GM18909 (cell line): Measurements from ENCODE around the gene ARFIP1.

Experiments
- ATAC-seq: cut with Tn5 transposase; IDR thresholded peaks from one replicate; pipeline ENCODE4 v1.9.1; 2021; ENCODE audit warnings: mild to moderate bottlenecking; ENCODE audit not compliant: unreplicated experiment, poor library complexity

Gene ARFIP1

GRCh38 chr4:152784490-152785350, 5.0 kb downstream of the ARFIP1 start:
- no peak for ATAC-seq

- ATAC-seq, result peak; percentile 63
These were observed 6.2 kb downstream of the ARFIP1 start for GRCh38 chr4:152785639-152786615.

DNA sequence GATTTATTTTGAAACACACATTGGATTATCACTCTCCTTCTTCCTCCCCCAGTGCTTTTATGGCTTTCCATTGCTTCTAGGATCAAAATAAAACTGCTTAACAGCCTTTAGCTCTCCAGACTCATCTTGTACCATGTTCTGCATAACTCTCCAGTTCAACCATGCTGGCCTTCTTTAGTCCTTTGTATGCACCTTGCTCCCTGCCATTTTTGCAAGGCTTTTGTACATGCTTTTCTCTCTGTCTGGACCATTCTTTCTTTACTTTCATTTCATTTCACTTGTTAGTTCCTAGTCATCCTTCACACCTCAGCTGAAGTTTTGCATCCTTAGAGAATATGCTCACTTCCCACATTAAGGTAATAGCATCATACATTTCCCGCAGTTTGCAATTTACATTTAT, 6.9 kb downstream of the ARFIP1 start:
- no peak for ATAC-seq

DNA sequence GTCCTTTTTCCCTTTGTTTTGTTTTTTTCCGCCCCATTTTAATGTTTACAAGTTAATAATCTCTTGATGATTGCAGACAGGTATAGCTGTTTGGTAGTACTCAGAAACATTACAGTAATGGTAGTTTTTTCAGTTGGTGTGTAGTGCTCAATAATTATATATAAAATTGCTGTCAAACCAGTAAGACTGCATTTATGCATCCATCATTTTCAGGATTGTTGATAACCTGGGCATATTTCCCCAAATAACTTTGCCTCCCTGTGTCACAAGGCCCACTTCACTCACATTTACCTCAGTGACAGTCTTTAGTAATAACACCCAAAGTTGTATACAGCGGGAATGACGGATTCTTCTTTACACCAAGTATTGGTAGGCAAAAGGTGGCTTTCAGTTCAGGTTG, 16.1 kb downstream of the ARFIP1 start:
- ATAC-seq, result no peak

- ATAC-seq, result no peak
These were observed 23.8 kb downstream of the ARFIP1 start for GRCh38 chr4:152803541-152803940.

DNA sequence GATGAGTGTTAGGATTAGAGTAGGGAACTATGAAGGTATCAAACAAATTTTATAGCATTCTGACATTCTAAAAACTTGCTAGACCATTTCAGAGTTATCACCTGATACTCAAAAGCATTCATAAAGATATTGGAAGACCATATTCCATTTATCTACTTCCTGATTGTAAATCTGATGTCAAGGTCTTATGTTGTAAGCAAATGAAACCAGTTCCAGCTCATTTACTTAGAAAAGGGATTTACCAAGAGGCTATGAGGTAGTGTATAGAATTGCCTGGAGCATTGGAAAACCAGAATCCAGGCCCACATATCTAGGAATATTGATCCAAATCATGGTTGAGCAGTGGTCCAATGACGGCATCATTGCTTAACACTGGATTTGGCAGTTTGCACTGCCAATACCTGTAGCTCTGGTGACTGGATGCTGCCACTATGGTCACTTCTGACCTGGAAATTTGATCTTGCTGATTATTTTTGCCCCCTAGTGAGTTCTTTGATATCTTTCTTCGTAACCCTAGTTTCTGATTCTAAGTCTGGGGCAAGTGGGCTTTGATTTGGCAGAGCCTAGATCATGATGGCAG, 25.4 kb downstream of the ARFIP1 start:
- ATAC-seq, result no peak

DNA sequence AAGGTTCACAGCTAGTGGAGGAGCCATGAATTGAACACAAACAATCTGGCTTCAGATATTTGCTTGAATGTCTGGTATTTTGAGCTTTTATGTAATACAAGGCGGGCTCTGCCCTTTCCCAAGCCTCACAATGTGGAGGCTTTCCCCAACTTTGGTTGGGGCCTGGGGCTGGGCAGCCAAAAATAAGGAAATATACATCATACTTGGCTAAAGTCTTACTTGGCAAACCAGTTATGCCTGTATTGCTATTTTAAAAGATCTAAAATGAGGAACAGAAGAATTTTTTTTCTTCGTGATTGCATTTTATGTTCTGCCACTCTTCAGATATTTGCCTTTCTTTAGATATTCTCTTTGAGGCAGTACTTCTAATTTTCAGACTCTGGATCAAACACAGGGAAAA, 26.1 kb downstream of the ARFIP1 start:
- no peak for ATAC-seq

- no peak for ATAC-seq
These were observed 26.9 kb downstream of the ARFIP1 start for GRCh38 chr4:152806501-152807125.

- no peak for ATAC-seq
These were observed 27.6 kb downstream of the ARFIP1 start for GRCh38 chr4:152807294-152807829.

DNA sequence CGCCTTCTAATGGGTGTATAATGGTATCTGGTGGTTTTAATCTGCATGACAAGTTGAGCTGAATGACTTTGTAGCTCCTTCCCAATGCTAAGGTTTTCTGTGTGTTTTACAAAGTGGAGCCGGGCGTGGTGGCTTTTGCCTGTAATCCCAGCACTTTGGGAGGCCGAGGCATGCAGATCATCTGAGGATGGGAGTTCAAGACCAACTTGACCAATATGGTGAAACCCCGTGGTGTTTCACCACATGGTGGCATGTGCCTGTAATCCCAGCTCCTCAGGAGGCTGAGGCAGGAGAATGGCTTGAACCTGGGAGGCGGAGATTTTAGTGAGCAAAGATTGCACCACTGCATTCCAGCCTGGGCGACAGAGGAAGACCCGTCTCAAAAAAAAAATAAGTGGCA, 28.9 kb downstream of the ARFIP1 start:
- ATAC-seq, result no peak

DNA sequence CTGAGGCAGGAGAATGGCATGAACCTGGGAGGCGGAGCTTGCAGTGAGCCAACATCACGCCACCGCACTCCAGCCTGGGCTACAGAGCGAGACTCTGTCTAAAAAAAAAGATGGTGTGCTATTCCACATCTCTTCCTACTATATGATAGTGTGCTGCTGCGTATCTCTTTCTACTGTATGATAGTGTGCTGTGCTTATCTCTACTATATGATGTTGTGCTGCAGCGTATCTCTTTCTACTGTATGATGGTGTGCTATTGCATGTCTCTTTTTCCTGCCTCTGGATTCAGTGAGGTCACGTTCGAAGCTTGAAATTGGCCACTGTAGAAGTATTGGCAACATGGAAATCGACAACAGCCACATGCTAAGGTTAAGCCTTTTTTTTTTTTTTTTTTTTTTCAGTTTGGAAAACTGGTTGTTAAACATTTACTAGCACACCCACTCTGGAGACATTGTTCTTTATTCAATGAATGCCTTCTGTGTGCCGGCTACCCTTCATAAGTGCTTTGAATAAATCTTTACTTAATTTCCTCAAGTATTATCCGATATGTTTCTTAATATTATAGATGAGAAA, 31.0 kb downstream of the ARFIP1 start:
- no peak for ATAC-seq

GRCh38 chr4:152815078-152815477, 35.3 kb downstream of the ARFIP1 start:
- no peak for ATAC-seq

- ATAC-seq, result no peak
These were observed 37.6 kb downstream of the ARFIP1 start for GRCh38 chr4:152817331-152817730.

GRCh38 chr4:152819026-152819645, 39.4 kb downstream of the ARFIP1 start:
- ATAC-seq, result no peak

DNA sequence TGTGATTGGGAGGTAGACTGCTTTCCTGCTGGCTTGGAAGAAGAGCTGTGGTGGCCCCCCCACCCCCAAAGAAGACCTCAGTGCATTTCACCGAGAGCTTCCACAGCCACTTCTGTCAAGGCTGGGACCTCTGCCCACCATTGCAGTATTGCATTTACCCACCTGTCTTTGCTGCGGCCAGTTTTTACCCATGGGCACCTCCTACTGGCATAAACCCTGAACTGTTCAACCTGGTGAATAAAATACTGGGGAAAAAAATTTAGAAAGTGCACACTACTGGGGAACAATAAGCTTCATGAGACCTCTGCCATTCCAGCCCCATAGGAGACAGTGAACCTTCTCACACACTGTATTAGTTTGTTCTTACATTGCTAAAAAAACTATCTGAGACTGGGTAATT, 40.3 kb downstream of the ARFIP1 start:
- ATAC-seq, result no peak

DNA sequence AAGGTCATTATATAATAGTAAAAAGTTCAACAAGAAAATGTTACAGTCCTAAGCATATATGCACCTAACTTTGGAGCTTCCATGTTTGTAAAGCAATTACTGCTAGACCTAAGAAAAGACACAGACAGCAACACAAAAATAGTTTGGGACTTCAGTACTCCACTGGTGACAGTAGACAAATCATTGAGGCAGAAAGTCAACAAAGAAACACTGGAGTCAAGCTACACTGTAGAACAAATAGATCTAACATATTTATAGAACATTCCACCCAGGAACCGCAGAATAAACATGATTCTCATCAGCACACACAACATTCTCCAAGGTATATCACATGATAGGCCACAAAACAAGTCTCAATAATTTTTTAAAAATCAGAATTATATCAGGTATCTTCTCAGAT, 42.6 kb downstream of the ARFIP1 start:
- no peak for ATAC-seq

DNA sequence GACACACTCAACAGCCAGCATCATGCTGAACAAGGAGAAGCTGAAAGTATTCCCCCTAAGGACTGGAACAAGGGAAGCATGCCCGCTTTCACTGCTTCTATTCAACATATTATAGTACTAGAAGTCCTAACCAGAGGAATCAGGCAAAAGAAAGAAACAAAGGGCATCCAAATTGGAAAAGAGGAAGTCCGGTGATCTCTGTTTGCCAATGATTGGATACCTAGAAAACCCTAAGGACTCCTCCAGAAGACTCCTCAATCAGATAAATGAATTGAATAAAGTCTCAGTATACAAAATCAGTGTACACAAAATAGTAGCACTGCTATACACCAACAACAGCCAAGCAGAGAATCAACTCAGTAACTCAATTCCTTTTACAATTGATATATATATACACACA, 44.8 kb downstream of the ARFIP1 start:
- no peak for ATAC-seq

DNA sequence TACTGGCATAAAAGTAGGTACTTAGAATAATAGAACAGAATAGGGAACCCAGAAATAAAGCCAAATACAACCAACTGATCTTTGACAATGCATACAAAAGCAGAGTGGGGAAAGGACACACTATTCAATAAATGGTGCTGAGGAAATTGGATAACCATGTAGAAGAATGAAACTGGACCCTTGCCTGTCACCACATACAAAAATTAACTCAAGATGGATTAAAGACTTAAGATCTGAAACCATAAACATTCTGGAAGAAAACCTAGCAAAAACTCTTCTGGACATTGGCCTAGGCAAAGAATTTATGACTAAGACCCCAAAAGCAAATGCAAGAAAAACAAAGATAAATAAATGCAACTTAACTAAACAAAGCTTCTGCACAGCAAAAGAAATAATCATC, 45.6 kb downstream of the ARFIP1 start:
- no peak for ATAC-seq

GRCh38 chr4:152828122-152828521, 48.4 kb downstream of the ARFIP1 start:
- ATAC-seq, result no peak
